HG03175 (cell line): ENCODE data around the gene ARHGAP15.
A peak's percentile ranks its signal among the peaks of the same experiment; 100 is the strongest.

Experiments used
- ATAC-seq: cut with Tn5 transposase; IDR thresholded peaks from one replicate; pipeline ENCODE4 v1.9.1; 2021; ENCODE audit warnings: mild to moderate bottlenecking, moderate library complexity; ENCODE audit not compliant: unreplicated experiment

ARHGAP15 gene

GRCh38 chr2:143223556-143223955 is 94.3 kb downstream of the ARHGAP15 start:
- ATAC-seq, result no peak

GRCh38 chr2:143225931-143226330 is 96.7 kb downstream of the ARHGAP15 start:
- no peak for ATAC-seq

GRCh38 chr2:143226714-143227541 is 97.7 kb downstream of the ARHGAP15 start:
- no peak for ATAC-seq

- no peak for ATAC-seq
Observed at GRCh38 chr2:143229411-143229810, 100.2 kb downstream of the ARHGAP15 start.

GRCh38 chr2:143229952-143230351 is 100.7 kb downstream of the ARHGAP15 start:
- no peak for ATAC-seq

GRCh38 chr2:143230506-143231253 is 101.5 kb downstream of the ARHGAP15 start:
- ATAC-seq, result no peak

GRCh38 chr2:143231254-143231645 is 102.0 kb downstream of the ARHGAP15 start:
- ATAC-seq, result no peak

GRCh38 chr2:143237146-143237777 is 108.0 kb downstream of the ARHGAP15 start:
- ATAC-seq, result no peak

GRCh38 chr2:143241403-143242088 is 112.3 kb downstream of the ARHGAP15 start:
- ATAC-seq, result no peak

- ATAC-seq, result no peak
Observed at GRCh38 chr2:143246246-143246645, 117.0 kb downstream of the ARHGAP15 start.

GRCh38 chr2:143246815-143247744 is 117.9 kb downstream of the ARHGAP15 start:
- ATAC-seq, result no peak

GRCh38 chr2:143248631-143249030 is 119.4 kb downstream of the ARHGAP15 start:
- no peak for ATAC-seq

- no peak for ATAC-seq
Observed at GRCh38 chr2:143251681-143252080, 122.5 kb downstream of the ARHGAP15 start.

GRCh38 chr2:143252138-143252907 is 123.1 kb downstream of the ARHGAP15 start:
- ATAC-seq, result no peak

GRCh38 chr2:143254110-143254509 is 124.9 kb downstream of the ARHGAP15 start:
- ATAC-seq, result no peak

GRCh38 chr2:143255086-143255485 is 125.9 kb downstream of the ARHGAP15 start:
- ATAC-seq, result no peak

GRCh38 chr2:143255899-143256298 is 126.7 kb downstream of the ARHGAP15 start:
- peak; percentile 37 for ATAC-seq

GRCh38 chr2:143258126-143258892 is 129.1 kb downstream of the ARHGAP15 start:
- ATAC-seq, result no peak
